GM12873 (cell line): Measurements from ENCODE around the gene DLGAP3.

ENCODE experiments used
- CTCF ChIP-seq: IDR thresholded peaks from 2 replicates; pipeline ENCODE4 v1.5.1; 2012; ENCODE audit warnings: low read depth, mild to moderate bottlenecking, moderate library complexity, low read length, control low read depth; ENCODE audit not compliant: insufficient read depth; ENCODE audit errors: missing control alignments

Gene DLGAP3

GRCh38 chr1:34906756-34907155, 22.7 kb downstream of the DLGAP3 start:
- no peak for TF ChIP-seq CTCF

- TF ChIP-seq CTCF, result no peak
Observed at GRCh38 chr1:34906222-34906621, 23.2 kb downstream of the DLGAP3 start.

GRCh38 chr1:34905098-34905459, 24.4 kb downstream of the DLGAP3 start:
- TF ChIP-seq CTCF, result no peak

GRCh38 chr1:34904236-34905097, 25.0 kb downstream of the DLGAP3 start:
- no peak for TF ChIP-seq CTCF

- TF ChIP-seq CTCF, result no peak
Observed at GRCh38 chr1:34901919-34902318, 27.5 kb downstream of the DLGAP3 start.

- no peak for TF ChIP-seq CTCF
Observed at GRCh38 chr1:34900775-34901502, 28.5 kb downstream of the DLGAP3 start.

- TF ChIP-seq CTCF, result no peak
Observed at GRCh38 chr1:34899906-34900305, 29.5 kb downstream of the DLGAP3 start.
